GM12892 (cell line): ENCODE measurements around the gene ASIP.
"Not testable (repeated sequence)": the region's sequence is repeated elsewhere in the genome, so short reads cannot be mapped to it uniquely, and the experiment has no call there.

Source experiments
- DNase-seq: peaks from one replicate; pipeline ENCODE4 v3.0.0; 2011; ENCODE audit not compliant: insufficient read length
- FAIRE-seq: peaks from 2 replicates; lab custom pipeline; 2011; peaks lifted over from hg19 to GRCh38; lab: Jason Lieb, UNC
- POLR2A ChIP-seq: IDR thresholded peaks from 2 replicates; pipeline ENCODE4 v1.6.1; 2011; ENCODE audit warnings: low read depth, low read length, control low read depth
- POLR2AphosphoS5 ChIP-seq: IDR thresholded peaks from 2 replicates; pipeline ENCODE4 v1.6.1; 2011; ENCODE audit warnings: low read depth, low read length, control low read depth
- TAF1 ChIP-seq: IDR thresholded peaks from 2 replicates; pipeline ENCODE4 v1.6.1; 2011; ENCODE audit warnings: low read depth, mild to moderate bottlenecking, control low read depth, low read length, borderline replicate concordance

ASIP gene

DNA sequence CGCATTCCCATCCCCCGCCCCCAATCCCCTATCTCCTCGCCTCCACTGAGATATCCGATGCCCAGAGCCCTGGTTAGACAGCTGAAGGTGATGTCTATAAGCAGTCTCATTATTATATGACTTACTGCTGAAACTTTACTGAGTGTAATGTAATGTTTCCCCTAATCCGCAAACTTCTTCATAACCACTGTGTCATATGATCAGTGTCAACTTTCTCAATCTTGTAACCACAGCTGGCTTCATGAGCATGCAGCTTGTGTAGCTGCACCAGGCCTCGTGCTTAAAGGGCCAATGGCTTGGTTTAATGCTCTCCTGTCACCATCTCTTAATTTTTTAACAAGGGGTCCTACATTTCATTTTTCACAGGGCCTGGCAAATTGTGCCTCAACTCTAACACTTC lies 8.1 kb downstream of the ASIP start:
- DNase-seq (no peak), FAIRE-seq (peak; percentile 77)
- TF ChIP-seq TAF1: no peak
- no peak for TF ChIP-seq POLR2AphosphoS5
- TF ChIP-seq POLR2A: no peak

- no peak for FAIRE-seq
Measured at GRCh38 chr20:34250005-34250404, 8.8 kb downstream of the ASIP start.

DNA sequence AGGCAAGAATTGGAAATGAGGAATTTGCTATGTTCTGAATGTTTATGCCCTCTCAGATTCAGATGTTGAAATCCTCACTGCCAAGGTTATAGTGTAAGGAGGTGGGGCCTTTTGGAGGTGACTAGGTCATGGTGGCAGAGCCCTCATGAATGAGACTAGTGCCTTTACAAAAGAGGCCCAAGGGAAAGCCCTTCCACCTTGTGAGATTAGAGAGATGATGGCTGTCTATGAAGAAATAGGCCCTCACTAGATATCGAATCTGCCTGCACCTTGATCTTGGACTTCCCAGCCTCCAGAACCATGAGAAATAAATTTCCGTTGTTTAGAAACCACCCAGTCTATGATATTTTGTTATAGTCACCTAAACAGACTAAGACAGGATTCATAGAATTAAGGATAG lies 10.4 kb downstream of the ASIP start:
- FAIRE-seq: no peak
- no peak for TF ChIP-seq POLR2A
- no peak for TF ChIP-seq POLR2AphosphoS5
- no peak for TF ChIP-seq TAF1
- no peak for DNase-seq

More at GRCh38 chr20:34250005-34250404, 8.8 kb downstream of the ASIP start:
- TF ChIP-seq TAF1: no peak
- TF ChIP-seq POLR2A: no peak
- TF ChIP-seq POLR2AphosphoS5: no peak
- no peak for DNase-seq

DNA sequence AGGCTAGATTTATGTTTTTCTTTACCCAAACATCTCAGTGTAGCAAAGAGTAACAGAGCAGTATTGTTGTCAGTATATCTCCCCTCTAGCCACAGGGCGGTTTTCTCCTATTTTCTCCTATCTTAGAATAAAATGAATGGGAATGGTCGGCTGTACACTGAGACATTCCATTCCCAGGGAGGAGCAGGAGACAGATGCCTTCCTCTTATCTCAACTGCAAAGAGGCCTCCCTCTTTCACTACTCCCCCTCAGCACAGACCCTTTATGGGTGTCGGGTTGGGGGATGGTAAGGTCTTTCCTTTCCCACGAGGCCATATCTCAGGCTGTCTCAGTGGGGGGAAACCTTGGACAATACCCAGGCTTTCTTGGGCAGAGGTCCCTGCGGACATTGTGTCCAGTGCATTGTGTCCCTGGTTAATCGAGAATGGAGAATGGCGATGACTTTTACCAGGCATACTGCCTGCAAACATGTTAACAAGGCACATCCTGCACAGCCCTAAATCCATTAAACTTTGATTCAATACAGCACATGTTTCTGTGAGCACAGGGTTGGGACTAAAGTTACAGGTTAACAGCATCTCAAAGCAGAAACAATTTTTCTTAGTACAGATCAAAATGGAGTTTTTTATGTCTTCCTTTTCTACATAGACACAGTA lies 11.3 kb downstream of the ASIP start:
- not testable (repeated sequence) for DNase-seq, FAIRE-seq

DNA sequence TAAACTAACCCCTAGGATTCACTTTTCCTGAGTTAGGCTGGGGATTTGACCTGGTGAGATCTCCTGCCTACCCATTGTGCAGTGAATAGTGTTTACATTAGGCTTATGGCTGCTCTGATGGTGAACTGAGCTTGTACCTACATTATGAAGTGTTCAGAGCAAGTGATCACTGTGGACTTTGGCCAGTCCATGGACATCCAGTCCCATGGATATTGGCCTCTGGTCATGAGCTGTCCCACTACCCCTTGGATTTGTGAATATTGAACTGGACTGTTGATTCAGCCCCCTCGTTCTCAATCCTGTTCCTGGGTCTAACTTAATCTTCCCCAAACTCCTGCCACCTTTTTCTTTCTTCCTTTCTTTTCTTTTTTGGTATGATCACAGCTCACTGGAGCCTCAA lies 13.8 kb downstream of the ASIP start:
- no peak for DNase-seq
- FAIRE-seq: no peak
- no peak for TF ChIP-seq TAF1
- no peak for TF ChIP-seq POLR2AphosphoS5
- no peak for TF ChIP-seq POLR2A

- TF ChIP-seq POLR2AphosphoS5: no peak
- DNase-seq: no peak
- no peak for FAIRE-seq
Measured at GRCh38 chr20:34256629-34257124, 15.5 kb downstream of the ASIP start.

DNA sequence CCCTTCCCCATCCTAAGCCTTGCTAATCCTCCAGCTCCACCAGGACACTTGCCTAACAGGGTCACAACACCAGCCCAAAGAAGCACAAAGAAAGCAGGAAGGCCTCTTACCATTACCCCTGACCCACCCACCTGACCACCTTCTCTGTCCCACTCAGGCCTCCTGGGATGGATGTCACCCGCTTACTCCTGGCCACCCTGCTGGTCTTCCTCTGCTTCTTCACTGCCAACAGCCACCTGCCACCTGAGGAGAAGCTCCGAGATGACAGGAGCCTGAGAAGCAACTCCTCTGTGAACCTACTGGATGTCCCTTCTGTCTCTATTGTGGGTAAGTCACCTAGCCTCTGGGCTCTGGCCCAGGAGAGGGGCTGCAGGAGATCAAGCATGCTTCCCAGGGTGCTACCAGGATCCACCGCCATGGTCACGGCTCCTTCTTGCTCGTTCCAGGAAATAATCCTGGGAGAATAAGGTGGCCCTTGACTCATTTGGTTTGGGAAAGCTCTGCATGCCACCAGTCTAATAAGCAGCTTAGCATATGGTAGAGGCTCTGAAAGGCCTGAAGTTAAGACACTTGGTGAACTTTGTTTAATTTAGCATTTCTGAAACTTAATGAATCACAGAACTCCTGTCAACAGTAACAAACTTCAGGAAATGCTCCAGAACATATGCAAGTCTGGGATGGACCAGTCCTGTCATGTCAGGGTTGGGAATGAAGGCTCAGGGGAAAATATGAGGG lies 19.2 kb downstream of the ASIP start:
- no peak for DNase-seq
- FAIRE-seq: no peak
- TF ChIP-seq TAF1 (no peak), POLR2AphosphoS5 (no peak), POLR2A (no peak)

DNA sequence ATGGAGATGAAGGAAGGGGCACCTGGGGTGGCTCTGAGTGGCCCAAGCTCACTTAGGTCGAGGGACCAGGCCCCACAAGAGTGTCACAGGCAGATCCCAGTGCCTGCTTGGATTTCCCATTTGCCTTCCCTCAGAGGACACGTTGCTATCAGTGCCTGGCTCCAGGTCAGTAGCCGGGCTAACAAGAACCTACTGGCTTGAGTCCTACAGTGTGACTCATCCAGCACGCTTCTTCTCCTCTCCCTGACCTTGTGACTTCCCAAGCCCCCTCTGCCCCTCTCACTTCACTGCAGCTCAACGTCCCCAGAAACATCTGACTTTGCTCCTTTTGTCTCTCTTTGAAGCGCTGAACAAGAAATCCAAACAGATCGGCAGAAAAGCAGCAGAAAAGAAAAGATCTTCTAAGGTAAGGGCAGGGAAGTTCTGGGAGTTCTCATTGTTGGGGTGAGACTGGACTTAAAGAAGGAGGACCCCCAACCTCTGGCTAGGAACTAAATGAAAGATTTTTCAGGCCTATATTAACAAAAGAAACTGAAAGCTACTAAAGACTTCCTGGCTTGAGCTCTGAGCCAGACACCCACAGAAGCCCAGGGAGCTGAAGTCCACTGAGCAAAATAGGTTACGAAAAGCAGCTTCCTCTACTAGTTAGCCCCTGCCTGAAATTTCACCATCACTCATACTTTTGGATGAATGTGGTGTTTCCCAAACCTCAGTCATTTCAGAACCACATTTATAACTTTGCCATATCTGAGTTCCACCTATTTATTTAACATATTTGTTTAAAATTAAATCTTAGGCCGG lies 21.5 kb downstream of the ASIP start:
- DNase-seq (no peak), FAIRE-seq (peak; percentile 30)
- TF ChIP-seq TAF1 (no peak), POLR2A (no peak), POLR2AphosphoS5 (no peak)

- not testable (repeated sequence) for FAIRE-seq, DNase-seq
Measured at GRCh38 chr20:34263468-34263867, 22.2 kb downstream of the ASIP start.

GRCh38 chr20:34264141-34264540 lies 22.9 kb downstream of the ASIP start:
- no peak for TF ChIP-seq TAF1
- no peak for TF ChIP-seq POLR2AphosphoS5
- TF ChIP-seq POLR2A: no peak
- no peak for DNase-seq
- FAIRE-seq: no peak

GRCh38 chr20:34268145-34268544 lies 26.9 kb downstream of the ASIP start:
- DNase-seq (no peak), FAIRE-seq (no peak)
- TF ChIP-seq POLR2AphosphoS5 (no peak), TAF1 (no peak), POLR2A (no peak)

DNA sequence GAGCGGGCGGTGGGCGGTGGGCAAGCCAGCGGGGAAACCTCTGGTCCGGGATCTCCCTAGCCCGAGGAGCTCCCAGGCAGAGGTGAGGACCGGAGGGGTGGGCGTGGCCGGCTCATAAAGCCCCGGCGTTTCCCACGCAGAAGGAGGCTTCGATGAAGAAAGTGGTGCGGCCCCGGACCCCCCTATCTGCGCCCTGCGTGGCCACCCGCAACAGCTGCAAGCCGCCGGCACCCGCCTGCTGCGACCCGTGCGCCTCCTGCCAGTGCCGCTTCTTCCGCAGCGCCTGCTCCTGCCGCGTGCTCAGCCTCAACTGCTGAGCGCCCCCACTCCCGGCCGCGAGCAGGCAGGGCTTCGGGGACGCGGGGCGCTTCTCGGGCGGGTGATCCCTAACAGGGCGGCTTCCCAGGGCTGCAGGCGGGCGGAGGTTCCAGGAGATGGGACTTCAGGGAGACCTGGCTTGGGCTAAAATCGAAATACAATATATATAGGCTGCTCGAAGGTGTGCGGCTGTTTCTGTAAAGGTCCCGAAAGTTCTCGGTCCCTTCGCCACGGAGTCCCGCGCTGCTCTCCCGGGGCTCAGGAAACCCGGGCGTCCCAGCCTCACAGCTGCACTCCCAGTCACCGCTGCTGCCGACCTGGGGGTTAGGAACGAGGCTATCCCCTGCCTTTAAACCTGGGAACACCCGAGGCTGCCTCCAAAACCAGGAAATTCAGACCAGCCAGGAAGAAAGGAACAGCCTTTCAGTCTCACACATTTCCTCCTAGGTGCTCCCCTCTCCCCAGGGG lies 27.8 kb downstream of the ASIP start:
- no peak for TF ChIP-seq TAF1
- TF ChIP-seq POLR2A: no peak
- no peak for TF ChIP-seq POLR2AphosphoS5
- FAIRE-seq: no peak
- DNase-seq: no peak

DNA sequence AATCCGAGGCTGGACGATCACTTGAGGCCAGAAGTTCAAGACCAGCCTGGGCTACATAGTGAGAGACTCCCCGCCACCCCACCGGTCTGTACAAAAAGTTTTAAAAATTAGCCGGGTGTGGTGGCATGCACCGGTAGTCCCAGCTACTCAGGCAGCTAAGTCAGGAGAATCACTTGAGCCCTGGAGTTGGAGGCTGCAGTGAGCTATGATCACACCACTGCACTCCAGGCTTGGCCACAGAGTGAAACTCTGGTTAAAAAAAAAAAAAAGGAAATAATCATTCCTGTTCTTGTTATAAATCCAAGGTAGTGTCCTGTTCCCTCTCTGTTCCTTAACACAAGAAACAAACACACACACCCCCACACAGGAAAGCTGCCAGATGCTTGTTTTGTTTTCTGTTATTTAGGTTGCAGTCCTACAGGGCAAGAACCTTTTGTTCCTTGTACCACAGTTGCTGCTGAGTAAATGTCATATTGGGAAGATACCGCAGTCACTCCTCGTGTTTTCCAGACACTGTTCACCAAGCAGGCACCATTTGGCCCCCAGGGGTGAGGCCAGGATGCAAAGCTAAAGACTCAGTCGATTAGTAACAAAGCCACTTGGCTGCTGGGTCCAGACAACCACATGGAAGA lies 28.9 kb downstream of the ASIP start:
- FAIRE-seq (no peak), DNase-seq (no peak)

More for the DNA sequence above, 28.9 kb downstream of the ASIP start:
- TF ChIP-seq POLR2A: no peak
- no peak for TF ChIP-seq TAF1
- TF ChIP-seq POLR2AphosphoS5: no peak
